ENCODE measurements around the gene SLC8A2.

Gene SLC8A2, protein sequence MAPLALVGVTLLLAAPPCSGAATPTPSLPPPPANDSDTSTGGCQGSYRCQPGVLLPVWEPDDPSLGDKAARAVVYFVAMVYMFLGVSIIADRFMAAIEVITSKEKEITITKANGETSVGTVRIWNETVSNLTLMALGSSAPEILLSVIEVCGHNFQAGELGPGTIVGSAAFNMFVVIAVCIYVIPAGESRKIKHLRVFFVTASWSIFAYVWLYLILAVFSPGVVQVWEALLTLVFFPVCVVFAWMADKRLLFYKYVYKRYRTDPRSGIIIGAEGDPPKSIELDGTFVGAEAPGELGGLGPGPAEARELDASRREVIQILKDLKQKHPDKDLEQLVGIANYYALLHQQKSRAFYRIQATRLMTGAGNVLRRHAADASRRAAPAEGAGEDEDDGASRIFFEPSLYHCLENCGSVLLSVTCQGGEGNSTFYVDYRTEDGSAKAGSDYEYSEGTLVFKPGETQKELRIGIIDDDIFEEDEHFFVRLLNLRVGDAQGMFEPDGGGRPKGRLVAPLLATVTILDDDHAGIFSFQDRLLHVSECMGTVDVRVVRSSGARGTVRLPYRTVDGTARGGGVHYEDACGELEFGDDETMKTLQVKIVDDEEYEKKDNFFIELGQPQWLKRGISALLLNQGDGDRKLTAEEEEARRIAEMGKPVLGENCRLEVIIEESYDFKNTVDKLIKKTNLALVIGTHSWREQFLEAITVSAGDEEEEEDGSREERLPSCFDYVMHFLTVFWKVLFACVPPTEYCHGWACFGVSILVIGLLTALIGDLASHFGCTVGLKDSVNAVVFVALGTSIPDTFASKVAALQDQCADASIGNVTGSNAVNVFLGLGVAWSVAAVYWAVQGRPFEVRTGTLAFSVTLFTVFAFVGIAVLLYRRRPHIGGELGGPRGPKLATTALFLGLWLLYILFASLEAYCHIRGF

DNA sequence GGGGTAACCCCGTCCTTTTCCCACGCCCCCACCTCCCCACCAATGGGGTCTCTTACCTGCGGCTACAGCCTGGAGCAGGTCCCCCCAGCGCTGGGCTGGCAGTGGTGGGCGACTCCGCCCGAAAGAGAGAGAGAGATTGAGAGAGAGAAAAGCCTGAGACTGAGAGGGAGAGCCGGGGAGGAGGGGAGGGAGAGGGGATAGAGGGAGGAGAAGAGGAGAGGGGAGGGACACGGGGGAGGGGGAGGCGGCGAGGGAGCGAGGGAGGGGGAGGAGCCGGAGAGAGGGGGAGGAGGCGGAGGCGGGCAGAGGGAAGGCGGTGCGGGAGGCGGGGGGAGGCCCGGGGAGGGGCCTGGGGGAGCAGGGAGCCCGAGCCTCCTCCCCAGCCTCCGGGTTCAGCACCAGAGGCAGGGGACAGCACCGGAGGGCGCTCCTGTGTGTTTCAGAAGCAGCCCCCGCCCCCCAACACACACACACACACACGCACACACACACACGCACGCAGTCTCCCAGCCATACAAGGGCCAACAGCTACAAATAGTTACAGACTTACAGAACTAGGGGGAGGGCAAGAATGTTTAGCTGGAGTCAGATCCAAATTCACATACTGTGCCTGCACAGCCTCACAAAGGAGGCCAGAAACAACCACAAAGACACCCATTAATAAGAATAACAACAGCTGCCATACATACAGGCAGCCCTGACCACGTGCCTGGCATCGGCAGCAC lies at the start of gene SLC8A2:
TSS of gene SLC8A2 (minus strand) at position 161 of the 725 bp plus-strand sequence. CDS start 5,490 bp downstream, outside the sequence.
- TF ChIP-seq, protein P1, sequence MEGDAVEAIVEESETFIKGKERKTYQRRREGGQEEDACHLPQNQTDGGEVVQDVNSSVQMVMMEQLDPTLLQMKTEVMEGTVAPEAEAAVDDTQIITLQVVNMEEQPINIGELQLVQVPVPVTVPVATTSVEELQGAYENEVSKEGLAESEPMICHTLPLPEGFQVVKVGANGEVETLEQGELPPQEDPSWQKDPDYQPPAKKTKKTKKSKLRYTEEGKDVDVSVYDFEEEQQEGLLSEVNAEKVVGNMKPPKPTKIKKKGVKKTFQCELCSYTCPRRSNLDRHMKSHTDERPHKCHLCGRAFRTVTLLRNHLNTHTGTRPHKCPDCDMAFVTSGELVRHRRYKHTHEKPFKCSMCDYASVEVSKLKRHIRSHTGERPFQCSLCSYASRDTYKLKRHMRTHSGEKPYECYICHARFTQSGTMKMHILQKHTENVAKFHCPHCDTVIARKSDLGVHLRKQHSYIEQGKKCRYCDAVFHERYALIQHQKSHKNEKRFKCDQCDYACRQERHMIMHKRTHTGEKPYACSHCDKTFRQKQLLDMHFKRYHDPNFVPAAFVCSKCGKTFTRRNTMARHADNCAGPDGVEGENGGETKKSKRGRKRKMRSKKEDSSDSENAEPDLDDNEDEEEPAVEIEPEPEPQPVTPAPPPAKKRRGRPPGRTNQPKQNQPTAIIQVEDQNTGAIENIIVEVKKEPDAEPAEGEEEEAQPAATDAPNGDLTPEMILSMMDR (IDR thresholded peaks at IDR 0.05), result no peak
- no peak within 1 kb of the TSS for H3K4me3 ChIP-seq (ENCODE audit: low read depth in 1 of 2, low read length in 1 of 2)

DNA sequence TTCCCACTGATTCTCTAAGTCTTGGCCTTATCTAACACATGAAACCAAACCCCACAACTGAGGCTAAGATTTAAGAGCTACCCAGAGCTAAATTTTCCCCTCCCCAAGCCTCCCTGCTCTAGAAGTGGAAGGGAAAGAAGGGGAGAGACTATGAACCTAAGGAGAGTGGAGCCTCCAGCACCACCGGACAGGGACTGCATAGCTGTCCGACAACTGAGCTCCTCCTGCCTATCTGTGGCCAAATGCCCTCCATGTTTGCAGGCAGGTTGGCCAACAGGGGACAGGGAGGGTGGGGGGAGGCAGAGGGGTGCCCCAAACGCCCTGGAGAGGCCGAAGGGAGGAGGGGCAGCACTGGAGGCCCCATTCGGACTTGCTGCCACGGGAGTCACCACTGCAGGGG lies 49.1 kb upstream of the SLC8A2 start:
- no peaks in the 10 kb centered on the region for H3K36me3 ChIP-seq
- peaks cover 80% of the 10 kb centered on the region for H3K27me3 ChIP-seq
- no peak overlapping the region for H3K4me3 ChIP-seq (ENCODE audit: low read depth in 1 of 2, low read length in 1 of 2)
- peaks cover 4 to 6% of the 10 kb centered on the region in 2 experiments for H3K4me1 ChIP-seq (ENCODE audit: control insufficient read depth in 1 of 2, insufficient read depth in 1 of 2, low read depth in 1 of 2, low read length in 1 of 2)
- no peak overlapping the region for H3K27ac ChIP-seq
- H3K9me3 ChIP-seq, result no peaks in the 10 kb centered on the region
- TF ChIP-seq, protein P1 (IDR thresholded peaks at IDR 0.05), result no peak

More for the DNA sequence above, at the start of gene SLC8A2:
- Histone ChIP-seq H3K27ac (no peak within 1 kb of the TSS), H3K36me3 (no peaks in the 10 kb centered on the region), H3K9me3 (no peaks in the 10 kb centered on the region), H3K4me1 (ENCODE audit: control insufficient read depth in 1 of 2, insufficient read depth in 1 of 2, low read depth in 1 of 2, low read length in 1 of 2) (no peaks in the 10 kb centered on the region), H3K27me3 (peaks cover 62% of the 10 kb centered on the region)

- no peak overlapping the region for H3K27ac ChIP-seq
- H3K4me1 ChIP-seq (ENCODE audit: control insufficient read depth in 1 of 2, insufficient read depth in 1 of 2, low read depth in 1 of 2, low read length in 1 of 2), result peaks cover 7 to 9% of the 10 kb centered on the region in 2 experiments
- no peaks in the 10 kb centered on the region for H3K9me3 ChIP-seq
- H3K36me3 ChIP-seq, result no peaks in the 10 kb centered on the region
- TF ChIP-seq, protein P1 (IDR thresholded peaks at IDR 0.05), result no peak
- H3K27me3 ChIP-seq, result peaks cover 80% of the 10 kb centered on the region
- no peak overlapping the region for H3K4me3 ChIP-seq (ENCODE audit: low read depth in 1 of 2, low read length in 1 of 2)
Measured at GRCh38 chr19:47520343-47520806, 48.7 kb upstream of the SLC8A2 start.

DNA sequence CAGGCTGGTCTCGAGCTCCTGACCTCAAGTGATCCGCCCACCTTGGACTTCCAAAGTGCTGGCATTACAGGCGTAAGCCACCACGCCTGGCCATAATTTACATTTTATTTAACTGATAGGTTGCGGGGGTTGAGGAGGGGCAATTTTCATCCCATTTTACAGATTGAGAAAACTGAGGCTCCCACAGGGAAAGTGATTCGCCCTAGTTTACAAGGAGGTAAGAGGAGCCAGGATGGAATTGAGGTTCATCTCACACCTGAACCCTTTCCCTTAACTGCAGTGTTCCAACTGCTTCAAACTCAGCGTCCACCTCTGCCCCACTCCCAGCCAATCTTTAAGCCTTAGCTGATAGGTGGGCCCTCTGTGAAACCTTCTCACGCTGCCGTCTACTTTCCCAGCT lies 47.2 kb upstream of the SLC8A2 start:
- H3K36me3 ChIP-seq, result no peaks in the 10 kb centered on the region
- no peak overlapping the region for H3K27ac ChIP-seq
- TF ChIP-seq, protein P1 (IDR thresholded peaks at IDR 0.05), result no peak
- peaks cover 12 to 16% of the 10 kb centered on the region in 2 experiments for H3K4me1 ChIP-seq (ENCODE audit: control insufficient read depth in 1 of 2, insufficient read depth in 1 of 2, low read depth in 1 of 2, low read length in 1 of 2)
- no peak overlapping the region for H3K4me3 ChIP-seq (ENCODE audit: low read depth in 1 of 2, low read length in 1 of 2)
- H3K9me3 ChIP-seq, result no peaks in the 10 kb centered on the region
- H3K27me3 ChIP-seq, result peaks cover 71% of the 10 kb centered on the region

DNA sequence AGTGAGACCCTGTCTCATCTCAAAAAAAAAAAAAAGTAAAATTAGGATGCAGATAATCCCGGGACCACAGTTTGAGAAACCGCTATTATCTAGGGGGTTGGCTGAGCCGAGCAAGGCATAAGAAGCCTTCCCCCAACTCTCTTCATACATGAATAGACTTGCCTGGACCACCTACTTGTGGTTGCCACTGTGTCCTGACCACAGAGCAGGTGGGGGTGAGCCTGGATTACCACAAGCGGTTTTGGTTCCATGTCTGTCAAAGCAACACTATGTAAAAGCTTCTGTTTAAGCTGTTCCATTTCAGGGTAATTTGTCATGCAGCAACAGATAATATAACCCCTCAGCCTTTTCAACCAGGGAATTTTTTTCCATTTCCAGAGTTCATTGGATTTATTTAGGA lies 46.4 kb upstream of the SLC8A2 start:
- H3K27ac ChIP-seq, result no peak overlapping the region
- no peak overlapping the region for H3K4me3 ChIP-seq (ENCODE audit: low read depth in 1 of 2, low read length in 1 of 2)
- TF ChIP-seq, protein P1 (IDR thresholded peaks at IDR 0.05), result no peak
- peaks cover 18 to 23% of the 10 kb centered on the region in 2 experiments for H3K4me1 ChIP-seq (ENCODE audit: control insufficient read depth in 1 of 2, insufficient read depth in 1 of 2, low read depth in 1 of 2, low read length in 1 of 2)
- H3K9me3 ChIP-seq, result no peaks in the 10 kb centered on the region
- H3K36me3 ChIP-seq, result no peaks in the 10 kb centered on the region
- peaks cover 64% of the 10 kb centered on the region for H3K27me3 ChIP-seq
